ENCODE results near the gene AWAT1.
"Not testable (repeated sequence)": the region's sequence is repeated elsewhere in the genome, so short reads cannot be mapped to it uniquely, and the experiment has no call there.

AWAT1 gene

GRCh38 chrX:70234355-70234754, at the start of gene AWAT1:
TSS of gene AWAT1 (plus strand) at chrX:70234655. CDS start at chrX:70234696, 41 bp downstream.
- H3K4me3 ChIP-seq (ENCODE audit: low read depth, low read length): no peak within 1 kb of the TSS
- DNase-seq (ENCODE audit: low read depth): no peak
- TF ChIP-seq, protein P1, sequence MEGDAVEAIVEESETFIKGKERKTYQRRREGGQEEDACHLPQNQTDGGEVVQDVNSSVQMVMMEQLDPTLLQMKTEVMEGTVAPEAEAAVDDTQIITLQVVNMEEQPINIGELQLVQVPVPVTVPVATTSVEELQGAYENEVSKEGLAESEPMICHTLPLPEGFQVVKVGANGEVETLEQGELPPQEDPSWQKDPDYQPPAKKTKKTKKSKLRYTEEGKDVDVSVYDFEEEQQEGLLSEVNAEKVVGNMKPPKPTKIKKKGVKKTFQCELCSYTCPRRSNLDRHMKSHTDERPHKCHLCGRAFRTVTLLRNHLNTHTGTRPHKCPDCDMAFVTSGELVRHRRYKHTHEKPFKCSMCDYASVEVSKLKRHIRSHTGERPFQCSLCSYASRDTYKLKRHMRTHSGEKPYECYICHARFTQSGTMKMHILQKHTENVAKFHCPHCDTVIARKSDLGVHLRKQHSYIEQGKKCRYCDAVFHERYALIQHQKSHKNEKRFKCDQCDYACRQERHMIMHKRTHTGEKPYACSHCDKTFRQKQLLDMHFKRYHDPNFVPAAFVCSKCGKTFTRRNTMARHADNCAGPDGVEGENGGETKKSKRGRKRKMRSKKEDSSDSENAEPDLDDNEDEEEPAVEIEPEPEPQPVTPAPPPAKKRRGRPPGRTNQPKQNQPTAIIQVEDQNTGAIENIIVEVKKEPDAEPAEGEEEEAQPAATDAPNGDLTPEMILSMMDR (IDR thresholded peaks at IDR 0.05; ENCODE audit: low read depth, low read length, missing control alignments): no peak

- TF ChIP-seq, protein P1 (IDR thresholded peaks at IDR 0.05; ENCODE audit: low read depth, low read length, missing control alignments): no peak
- no peak for DNase-seq (ENCODE audit: low read depth)
- H3K4me3 ChIP-seq (ENCODE audit: low read depth, low read length): no peak overlapping the region
Measured at GRCh38 chrX:70190225-70190624, 44.2 kb upstream of the AWAT1 start.

GRCh38 chrX:70196961-70197720, 37.3 kb upstream of the AWAT1 start:
- no peak overlapping the region for H3K4me3 ChIP-seq (ENCODE audit: low read depth, low read length)
- peak; percentile 19 for DNase-seq (ENCODE audit: low read depth)

DNA sequence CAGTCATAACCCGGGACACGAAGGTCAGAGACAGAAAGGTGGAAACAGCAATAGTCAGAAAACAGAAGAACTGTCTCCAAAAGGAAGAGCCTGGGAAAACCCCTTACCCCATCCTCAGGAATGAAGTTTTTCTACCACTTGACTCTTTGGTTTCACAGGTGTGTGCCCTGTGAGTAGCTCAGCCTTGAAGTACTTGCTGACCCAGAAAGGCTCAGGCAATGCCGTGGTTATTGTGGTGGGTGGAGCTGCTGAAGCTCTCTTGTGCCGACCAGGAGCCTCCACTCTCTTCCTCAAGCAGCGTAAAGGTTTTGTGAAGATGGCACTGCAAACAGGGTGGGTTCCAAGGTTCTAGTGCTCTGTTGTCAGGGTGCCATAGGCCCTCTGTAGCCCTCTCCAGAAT, 32.7 kb upstream of the AWAT1 start:
- TF ChIP-seq, protein P1 (IDR thresholded peaks at IDR 0.05; ENCODE audit: low read depth, low read length, missing control alignments): no peak
- no peak for DNase-seq (ENCODE audit: low read depth)
- H3K4me3 ChIP-seq (ENCODE audit: low read depth, low read length): no peak overlapping the region

More at GRCh38 chrX:70196961-70197720, 37.3 kb upstream of the AWAT1 start:
- TF ChIP-seq, protein P1 (IDR thresholded peaks at IDR 0.05; ENCODE audit: low read depth, low read length, missing control alignments): peak; percentile 60

GRCh38 chrX:70208479-70208878, 26.0 kb upstream of the AWAT1 start:
- TF ChIP-seq, protein P1 (IDR thresholded peaks at IDR 0.05; ENCODE audit: low read depth, low read length, missing control alignments): no peak
- no peak overlapping the region for H3K4me3 ChIP-seq (ENCODE audit: low read depth, low read length)
- DNase-seq (ENCODE audit: low read depth): no peak

DNA sequence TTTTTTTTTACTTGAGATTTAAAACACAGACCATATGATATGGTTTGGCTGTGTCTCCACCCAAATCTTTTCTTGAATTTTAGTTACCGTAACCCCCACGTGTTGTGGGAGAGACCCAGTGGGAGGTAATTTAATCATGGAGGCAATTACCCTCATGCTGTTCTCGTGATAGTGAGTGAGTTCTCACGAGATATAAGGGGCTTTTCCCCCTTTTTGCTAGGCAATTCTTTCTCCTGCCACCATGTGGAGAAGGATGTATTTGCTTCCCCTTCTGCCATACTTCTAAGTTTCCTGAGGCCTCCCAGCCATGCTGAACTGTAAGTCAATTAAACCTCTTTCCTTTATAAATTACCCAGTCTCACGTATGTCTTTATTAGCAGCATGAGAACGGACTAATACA, 24.9 kb upstream of the AWAT1 start:
- not testable (repeated sequence) for DNase-seq (ENCODE audit: low read depth)

DNA sequence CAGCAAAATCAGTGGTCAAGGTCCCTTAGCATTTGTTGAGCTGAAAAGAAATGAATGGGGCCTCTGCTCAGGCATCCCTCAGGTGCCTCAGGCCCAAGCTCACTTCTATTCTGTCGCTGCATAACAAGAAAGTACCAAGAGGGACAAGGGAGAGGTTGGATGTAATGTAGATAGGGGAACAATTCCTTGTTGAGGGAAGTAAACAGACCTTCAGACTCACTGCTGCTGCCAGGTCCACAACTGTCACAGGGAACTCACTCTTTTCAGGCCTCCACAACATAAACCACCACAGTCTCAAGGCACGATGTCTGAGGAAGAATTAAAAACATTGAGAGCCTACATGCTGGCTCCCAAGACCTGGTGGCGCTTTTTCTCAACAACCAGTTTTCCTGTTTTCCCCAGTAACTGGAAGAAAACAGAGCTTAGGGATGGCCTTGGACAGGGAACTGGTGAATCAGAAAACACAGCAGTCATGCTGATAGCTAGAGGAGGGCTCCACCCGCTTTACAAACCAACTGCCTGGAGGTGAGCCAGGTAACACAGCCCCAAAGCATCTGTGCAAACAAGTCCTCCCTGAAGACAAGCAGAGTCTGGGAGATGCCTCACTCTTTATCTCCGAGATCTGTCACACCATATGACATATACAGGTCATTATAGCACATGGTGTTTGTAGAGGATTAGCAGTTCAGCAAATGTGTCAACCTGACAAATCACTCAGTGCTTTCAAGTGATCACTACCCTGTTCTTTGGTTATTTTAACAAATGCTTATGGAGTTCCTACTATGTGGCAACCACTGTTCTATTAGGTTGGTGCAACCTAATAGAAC, 14.3 kb upstream of the AWAT1 start:
- no peak for DNase-seq (ENCODE audit: low read depth)
- no peak overlapping the region for H3K4me3 ChIP-seq (ENCODE audit: low read depth, low read length)
- TF ChIP-seq, protein P1 (IDR thresholded peaks at IDR 0.05; ENCODE audit: low read depth, low read length, missing control alignments): no peak

More for the DNA sequence above, 24.9 kb upstream of the AWAT1 start:
- not testable (repeated sequence) for H3K4me3 ChIP-seq (ENCODE audit: low read depth, low read length)

Data from GM12864 (cell line).